Panc1 (cell line): ENCODE measurements around the gene DNAH7. TPM values are rescaled to one million over a fixed set of nuclear protein-coding genes. Genes with fewer than 3 reads are reported as not detected.

Experiments used
- ATAC-seq: fragments of 200-7000 bp; cut with Tn5 transposase; 2 replicates; pipeline ENCODE4 v1.9.1; 2020; ENCODE audit warnings: mild to moderate bottlenecking, moderate library complexity
- BruUV-seq: library from RNA; stranded (reverse); fragments of 400-500 nt; replicated peaks from 2 replicates; lab custom pipeline; 2021; lab: Mats Ljungman, UMichigan
- CTCF ChIA-PET: fragments of 300-600 bp; sonication (Branson Sonifier 250); formaldehyde crosslinking; loops from one replicate; lab custom pipeline; 2022; ENCODE audit warnings: antibody characterized with exemption; lab: Charles Lee
- POLR2A ChIA-PET: fragments of 300-600 bp; sonication (Branson Sonifier 250); formaldehyde crosslinking; loops from one replicate; lab custom pipeline; 2022; ENCODE audit warnings: antibody characterized with exemption; lab: Charles Lee
- DNase-seq: peaks from one replicate; pipeline ENCODE4 v3.0.0-alpha.2; 2010; ENCODE audit warnings: low read depth, low spot score
- H3K27ac ChIP-seq: 2 replicates; pipeline ENCODE4 v1.5.1; 2011; ENCODE audit warnings: mild to moderate bottlenecking, low read length, inconsistent platforms
- H3K27me3 ChIP-seq: fragments of 200-500 bp; sonication (Bioruptor generic); 2 replicates; pipeline ENCODE4 v1.6.0; 2014; ENCODE audit warnings: low read length, inconsistent platforms; ENCODE audit not compliant: control insufficient read depth, insufficient read depth
- H3K36me3 ChIP-seq: fragments of 200-500 bp; sonication (Bioruptor generic); 2 replicates; pipeline ENCODE4 v1.5.1; 2014; ENCODE audit warnings: inconsistent platforms, mild to moderate bottlenecking, low read length, moderate library complexity; ENCODE audit not compliant: control insufficient read depth, insufficient read depth
- H3K4me1 ChIP-seq: 2 replicates; pipeline ENCODE4 v1.5.1; 2011; ENCODE audit warnings: inconsistent platforms, mild to moderate bottlenecking, low read length, moderate library complexity; ENCODE audit not compliant: control insufficient read depth, insufficient read depth
- H3K4me3 ChIP-seq, 2 experiments: 2 replicates each; pipeline ENCODE4 v1.5.1; 2011 to 2012; ENCODE audit warnings: low read depth in 2 of 2, low read length in 2 of 2, mild to moderate bottlenecking in 2 of 2, inconsistent platforms in 1 of 2, moderate library complexity in 1 of 2
- H3K9me3 ChIP-seq: fragments of 200-500 bp; sonication (Bioruptor generic); 2 replicates; pipeline ENCODE4 v1.5.1; 2014; ENCODE audit warnings: low read depth, mild to moderate bottlenecking, inconsistent platforms, low read length, moderate library complexity; ENCODE audit not compliant: control insufficient read depth, insufficient read depth
- CTCF ChIP-seq: fragments of 450-650 bp; IDR thresholded peaks from 2 replicates; pipeline ENCODE4 v1.5.1; 2017; ENCODE audit warnings: mild to moderate bottlenecking
- POLR2AphosphoS5 ChIP-seq: IDR thresholded peaks from 2 replicates; pipeline ENCODE4 v1.6.1; 2012; ENCODE audit warnings: mild to moderate bottlenecking, low read depth, low read length, moderate library complexity
- SIN3A ChIP-seq: IDR thresholded peaks from 2 replicates; pipeline ENCODE4 v1.6.1; 2012; ENCODE audit warnings: low read depth, mild to moderate bottlenecking, low read length, moderate library complexity, borderline replicate concordance; ENCODE audit not compliant: insufficient read depth
- TCF7L2 ChIP-seq: IDR thresholded peaks from 2 replicates; pipeline ENCODE4 v1.6.1; 2011; ENCODE audit warnings: mild to moderate bottlenecking, low read depth, low read length, inconsistent platforms
- in situ Hi-C: cut with HindIII; loops from 2 replicates; pipeline ENCODE4 v1.10.0; 2016; ENCODE audit warnings: low sequenced_read_pairs, low pct_unique_long_range_greater_than_20kb
- intact Hi-C: fragments of 100-400 bp; cut with micrococcal nuclease; formaldehyde crosslinking; loops from one replicate; pipeline ENCODE4 v1.10.0; 2022; ENCODE audit not compliant: unreplicated experiment
- total RNA-seq: library from RNA; stranded (reverse); gene quantifications from one replicate; pipeline ENCODE4 v1.2.1, GENCODE V29; 2021; ENCODE audit not compliant: unreplicated experiment
- TF ChIP-seq, protein P1 (sequence below), 2 experiments: IDR thresholded peaks; 2 replicates each; pipeline ENCODE4 v1.6.1; 2011 to 2012; ENCODE audit warnings: low read depth in 2 of 2, control low read depth in 1 of 2, low read length in 1 of 2, mild to moderate bottlenecking in 1 of 2, moderate library complexity in 1 of 2; ENCODE audit not compliant: insufficient read depth in 1 of 2

Gene DNAH7
- total RNA-seq, 1 experiment from 2014 or later = 0.98 TPM

DNA sequence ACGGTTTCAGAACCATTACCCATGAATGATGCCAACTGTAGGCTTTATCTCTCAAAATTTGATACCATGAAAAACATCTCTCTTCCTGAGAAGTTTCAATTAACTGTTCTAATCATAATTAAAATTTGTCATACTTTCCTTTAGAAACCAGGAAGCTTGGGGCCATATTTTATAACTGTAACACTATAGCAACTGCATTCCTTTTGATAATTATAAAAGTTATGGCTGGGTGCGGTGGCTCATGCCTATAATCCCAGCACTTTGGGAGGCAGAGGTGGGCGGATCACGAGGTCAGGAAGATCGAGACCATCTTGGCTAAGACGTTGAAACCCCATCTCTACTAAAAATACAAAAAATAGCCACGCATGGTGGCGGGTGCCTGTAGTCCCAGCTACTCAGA, 70.6 kb downstream of the DNAH7 start:
- no TSS peak for BruUV-seq
- Histone ChIP-seq H3K4me1 (no peaks in the 10 kb centered on the region), H3K27me3 (no peaks in the 10 kb centered on the region), H3K27ac (no peak overlapping the region), H3K9me3 (no peaks in the 10 kb centered on the region), H3K36me3 (no peaks in the 10 kb centered on the region), H3K4me3 (no peak overlapping the region)
- in situ Hi-C loops (no loop called here), intact Hi-C loops (no loop called here)
- ChIA-PET POLR2A (no interaction called here), CTCF (no interaction called here)
- DNase-seq = no peak
- no peak for ATAC-seq
- TF ChIP-seq, protein P1, sequence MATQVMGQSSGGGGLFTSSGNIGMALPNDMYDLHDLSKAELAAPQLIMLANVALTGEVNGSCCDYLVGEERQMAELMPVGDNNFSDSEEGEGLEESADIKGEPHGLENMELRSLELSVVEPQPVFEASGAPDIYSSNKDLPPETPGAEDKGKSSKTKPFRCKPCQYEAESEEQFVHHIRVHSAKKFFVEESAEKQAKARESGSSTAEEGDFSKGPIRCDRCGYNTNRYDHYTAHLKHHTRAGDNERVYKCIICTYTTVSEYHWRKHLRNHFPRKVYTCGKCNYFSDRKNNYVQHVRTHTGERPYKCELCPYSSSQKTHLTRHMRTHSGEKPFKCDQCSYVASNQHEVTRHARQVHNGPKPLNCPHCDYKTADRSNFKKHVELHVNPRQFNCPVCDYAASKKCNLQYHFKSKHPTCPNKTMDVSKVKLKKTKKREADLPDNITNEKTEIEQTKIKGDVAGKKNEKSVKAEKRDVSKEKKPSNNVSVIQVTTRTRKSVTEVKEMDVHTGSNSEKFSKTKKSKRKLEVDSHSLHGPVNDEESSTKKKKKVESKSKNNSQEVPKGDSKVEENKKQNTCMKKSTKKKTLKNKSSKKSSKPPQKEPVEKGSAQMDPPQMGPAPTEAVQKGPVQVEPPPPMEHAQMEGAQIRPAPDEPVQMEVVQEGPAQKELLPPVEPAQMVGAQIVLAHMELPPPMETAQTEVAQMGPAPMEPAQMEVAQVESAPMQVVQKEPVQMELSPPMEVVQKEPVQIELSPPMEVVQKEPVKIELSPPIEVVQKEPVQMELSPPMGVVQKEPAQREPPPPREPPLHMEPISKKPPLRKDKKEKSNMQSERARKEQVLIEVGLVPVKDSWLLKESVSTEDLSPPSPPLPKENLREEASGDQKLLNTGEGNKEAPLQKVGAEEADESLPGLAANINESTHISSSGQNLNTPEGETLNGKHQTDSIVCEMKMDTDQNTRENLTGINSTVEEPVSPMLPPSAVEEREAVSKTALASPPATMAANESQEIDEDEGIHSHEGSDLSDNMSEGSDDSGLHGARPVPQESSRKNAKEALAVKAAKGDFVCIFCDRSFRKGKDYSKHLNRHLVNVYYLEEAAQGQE (IDR thresholded peaks at IDR 0.05; ENCODE audit: insufficient read depth in 1 of 2, low read depth in 2 of 2, low read length in 1 of 2) = no peak
- TF ChIP-seq POLR2AphosphoS5 (no peak), TCF7L2 (no peak), SIN3A (no peak), CTCF (no peak)

DNA sequence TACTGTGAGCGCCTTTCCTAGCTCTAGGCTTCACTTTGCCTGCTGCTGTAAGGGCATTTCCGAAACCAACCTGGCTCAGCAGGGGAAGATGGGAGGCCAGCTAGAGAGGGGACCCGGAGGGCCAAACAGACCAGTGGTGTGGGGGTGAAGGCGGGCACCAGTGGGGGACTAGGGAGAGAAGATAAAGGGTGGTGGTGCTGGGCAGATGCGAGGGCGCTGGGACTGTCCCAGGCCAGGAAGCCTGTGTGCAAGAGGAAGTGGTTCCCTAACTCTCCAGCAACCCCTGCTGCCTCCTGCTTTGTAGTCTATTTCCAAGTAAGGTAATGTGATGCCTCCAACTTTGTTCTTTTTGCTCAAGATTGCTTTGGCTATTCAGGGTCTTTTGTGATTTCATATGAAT, 73.1 kb downstream of the DNAH7 start:
- no peaks in the 10 kb centered on the region for H3K36me3 ChIP-seq
- H3K27ac ChIP-seq = no peak overlapping the region
- no peak for ATAC-seq
- in situ Hi-C loops = no loop called here
- TF ChIP-seq, protein P1 (IDR thresholded peaks at IDR 0.05; ENCODE audit: insufficient read depth in 1 of 2, low read depth in 2 of 2, low read length in 1 of 2) = no peak
- TF ChIP-seq TCF7L2 (no peak), CTCF (no peak), SIN3A (no peak), POLR2AphosphoS5 (no peak)
- CTCF ChIA-PET = no interaction called here
- BruUV-seq = no TSS peak
- H3K4me1 ChIP-seq = no peaks in the 10 kb centered on the region
- no peaks in the 10 kb centered on the region for H3K9me3 ChIP-seq
- POLR2A ChIA-PET = no interaction called here
- intact Hi-C loops = no loop called here
- no peak for DNase-seq
- no peaks in the 10 kb centered on the region for H3K27me3 ChIP-seq
- no peak overlapping the region for H3K4me3 ChIP-seq
